ENCODE data around the gene KYAT1.

The KYAT1 gene

GRCh38 chr9:128881884-128882676 lies at the start of gene KYAT1, which contains the start of gene LRRC8A:
Gene KYAT1 (minus strand): TSS chr9:128881950. CDS start chr9:128845405, 36,545 bp downstream.
Gene LRRC8A (plus strand): TSS chr9:128882133. CDS start chr9:128907165, 25,032 bp downstream.
- Histone ChIP-seq H3K9me3 (ENCODE audit: low read length) (no peaks in the 10 kb centered on the region), H2AFZ (ENCODE audit: low read depth, low read length) (peak within 1 kb of the TSS; percentile 96), H3K4me1 (ENCODE audit: insufficient read depth, low read length) (peaks cover 11% of the 10 kb centered on the region), H3K36me3 (ENCODE audit: insufficient read depth, low read length) (peaks cover 12% of the 10 kb centered on the region), H3K4me3 (ENCODE audit: low read length) (peak within 1 kb of the TSS; percentile 70), H3K27me3 (ENCODE audit: insufficient read depth, low read length) (no peaks in the 10 kb centered on the region)

- Histone ChIP-seq H3K4me1 (ENCODE audit: insufficient read depth, low read length) (no peaks in the 10 kb centered on the region), H3K4me3 (ENCODE audit: low read length) (no peak overlapping the region), H3K27me3 (ENCODE audit: insufficient read depth, low read length) (no peaks in the 10 kb centered on the region), H3K9me3 (ENCODE audit: low read length) (no peaks in the 10 kb centered on the region), H3K36me3 (ENCODE audit: insufficient read depth, low read length) (no peaks in the 10 kb centered on the region), H2AFZ (ENCODE audit: low read depth, low read length) (no peak overlapping the region)
Measured at GRCh38 chr9:128929560-128929959, 47.8 kb upstream of the KYAT1 start.

DNA sequence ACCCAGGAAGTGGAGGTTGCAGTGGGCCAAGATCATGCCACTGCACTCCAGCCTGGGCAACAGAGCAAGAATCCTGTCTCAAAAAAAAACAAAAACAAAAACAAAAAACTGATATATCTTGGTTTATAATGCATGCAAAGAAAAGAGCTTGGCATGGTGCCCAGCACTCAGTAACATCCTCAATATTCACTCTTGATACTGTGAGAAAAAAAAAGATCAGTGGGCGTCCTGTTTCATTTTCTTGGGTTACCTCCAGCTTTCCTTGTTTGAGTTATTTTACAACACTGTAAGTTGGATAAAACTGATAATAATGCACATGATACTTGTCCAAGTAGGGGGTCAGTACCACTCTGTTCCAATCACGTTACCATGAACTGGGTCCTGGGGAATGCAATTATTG lies 46.9 kb upstream of the KYAT1 start:
- H3K27me3 ChIP-seq (ENCODE audit: insufficient read depth, low read length): no peaks in the 10 kb centered on the region
- H3K4me1 ChIP-seq (ENCODE audit: insufficient read depth, low read length): no peaks in the 10 kb centered on the region
- H3K36me3 ChIP-seq (ENCODE audit: insufficient read depth, low read length): no peaks in the 10 kb centered on the region
- no peak overlapping the region for H3K4me3 ChIP-seq (ENCODE audit: low read length)
- peak overlapping the region; percentile 33 for H2AFZ ChIP-seq (ENCODE audit: low read depth, low read length)
- H3K9me3 ChIP-seq (ENCODE audit: low read length): no peaks in the 10 kb centered on the region

GRCh38 chr9:128927731-128928411 lies 46.1 kb upstream of the KYAT1 start:
- no peak overlapping the region for H3K4me3 ChIP-seq (ENCODE audit: low read length)
- H3K4me1 ChIP-seq (ENCODE audit: insufficient read depth, low read length): no peaks in the 10 kb centered on the region
- no peaks in the 10 kb centered on the region for H3K36me3 ChIP-seq (ENCODE audit: insufficient read depth, low read length)
- no peaks in the 10 kb centered on the region for H3K9me3 ChIP-seq (ENCODE audit: low read length)
- no peaks in the 10 kb centered on the region for H3K27me3 ChIP-seq (ENCODE audit: insufficient read depth, low read length)
- H2AFZ ChIP-seq (ENCODE audit: low read depth, low read length): peak overlapping the region; percentile 33

- H3K4me1 ChIP-seq (ENCODE audit: insufficient read depth, low read length): no peaks in the 10 kb centered on the region
- H3K4me3 ChIP-seq (ENCODE audit: low read length): no peak overlapping the region
- no peaks in the 10 kb centered on the region for H3K27me3 ChIP-seq (ENCODE audit: insufficient read depth, low read length)
- no peak overlapping the region for H2AFZ ChIP-seq (ENCODE audit: low read depth, low read length)
- peaks cover 4% of the 10 kb centered on the region for H3K36me3 ChIP-seq (ENCODE audit: insufficient read depth, low read length)
- no peaks in the 10 kb centered on the region for H3K9me3 ChIP-seq (ENCODE audit: low read length)
Measured at GRCh38 chr9:128923493-128923883, 41.7 kb upstream of the KYAT1 start.

DNA sequence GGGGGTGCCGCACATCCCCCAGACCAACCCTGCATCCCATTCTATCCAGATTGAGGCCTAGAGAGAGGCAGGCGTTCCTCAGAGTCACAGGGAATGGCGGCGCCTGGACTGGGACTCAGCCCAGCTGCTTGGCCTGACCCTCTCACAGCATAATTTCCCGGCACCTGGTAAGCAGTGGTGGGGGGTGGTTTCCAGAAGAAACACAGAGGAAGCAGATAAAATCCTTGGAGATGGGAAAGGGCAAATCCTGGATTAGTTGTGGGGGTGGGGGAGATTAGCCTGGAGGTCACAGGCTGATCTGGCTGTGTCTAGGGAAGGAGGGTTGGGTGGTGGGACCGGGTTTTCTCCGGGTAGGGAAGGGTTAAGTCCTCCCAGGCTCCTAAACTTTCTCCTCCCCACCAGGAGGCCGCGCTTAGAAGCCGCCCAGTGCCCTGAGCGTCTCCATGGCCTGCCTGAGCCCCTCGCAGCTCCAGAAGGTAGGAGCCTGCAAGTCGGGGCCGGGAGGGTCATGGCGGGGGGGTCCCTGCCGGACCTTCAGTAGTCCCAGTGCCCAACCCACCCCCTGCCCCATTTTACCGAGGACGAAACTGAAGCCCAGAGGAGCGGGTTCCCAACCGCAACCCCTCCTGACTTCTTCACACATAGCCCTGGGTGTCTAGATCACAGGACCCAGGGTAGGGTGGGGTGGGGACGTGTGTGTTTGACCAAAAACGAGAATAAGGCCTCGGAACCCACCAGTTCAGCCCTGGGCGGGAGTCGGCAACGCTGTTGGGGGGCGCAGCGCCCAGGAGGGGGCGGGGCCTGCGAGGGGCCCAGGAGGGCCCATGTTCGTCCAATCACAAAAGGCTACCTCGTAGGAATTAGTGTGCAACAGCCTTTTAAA lies 40.4 kb upstream of the KYAT1 start:
- no peak overlapping the region for H3K4me3 ChIP-seq (ENCODE audit: low read length)
- no peaks in the 10 kb centered on the region for H3K4me1 ChIP-seq (ENCODE audit: insufficient read depth, low read length)
- H3K9me3 ChIP-seq (ENCODE audit: low read length): no peaks in the 10 kb centered on the region
- no peak overlapping the region for H2AFZ ChIP-seq (ENCODE audit: low read depth, low read length)
- H3K27me3 ChIP-seq (ENCODE audit: insufficient read depth, low read length): no peaks in the 10 kb centered on the region
- H3K36me3 ChIP-seq (ENCODE audit: insufficient read depth, low read length): peaks cover 15% of the 10 kb centered on the region

DNA sequence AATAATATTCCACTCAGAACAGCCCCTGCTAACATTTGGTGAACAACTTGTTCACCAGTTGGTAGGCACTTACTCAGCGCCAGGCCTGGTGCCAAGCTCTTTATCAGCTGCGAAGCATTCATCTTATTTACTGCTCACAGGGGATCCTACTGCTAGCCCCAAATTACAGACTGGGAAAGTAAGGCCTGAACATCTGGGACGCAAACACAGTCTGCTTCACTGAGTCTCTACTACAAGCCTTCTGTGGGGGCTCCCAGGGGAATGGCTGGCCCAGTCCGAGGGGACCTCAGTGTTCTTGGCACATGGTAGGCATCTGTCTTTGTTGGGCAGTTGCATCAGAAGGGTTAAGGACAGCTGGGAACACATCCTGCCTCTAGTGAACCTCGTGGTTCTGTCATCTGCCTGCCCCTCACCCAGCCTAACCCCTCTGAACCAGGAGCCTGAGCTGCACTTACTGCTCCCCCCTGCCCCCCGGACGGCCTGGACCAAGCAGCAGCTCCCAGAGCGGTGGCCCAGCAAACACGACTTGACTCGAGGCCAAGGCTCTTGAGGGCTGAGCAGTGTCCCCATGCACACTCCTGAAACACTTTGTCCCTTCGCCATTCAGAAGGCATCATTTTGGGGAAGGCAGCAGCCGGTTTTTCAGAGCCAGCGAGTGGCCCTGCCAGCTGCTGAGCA lies 38.8 kb upstream of the KYAT1 start, which contains the start of gene PHYHD1:
Gene PHYHD1, plus strand, starts transcription at position 602 of the 678 bp plus-strand sequence. CDS start 1,342 bp downstream, outside the sequence.
- H3K27me3 ChIP-seq (ENCODE audit: insufficient read depth, low read length): no peaks in the 10 kb centered on the region
- no peak within 1 kb of the TSS for H2AFZ ChIP-seq (ENCODE audit: low read depth, low read length)
- no peaks in the 10 kb centered on the region for H3K4me1 ChIP-seq (ENCODE audit: insufficient read depth, low read length)
- no peak within 1 kb of the TSS for H3K4me3 ChIP-seq (ENCODE audit: low read length)
- H3K9me3 ChIP-seq (ENCODE audit: low read length): no peaks in the 10 kb centered on the region
- H3K36me3 ChIP-seq (ENCODE audit: insufficient read depth, low read length): peaks cover 21% of the 10 kb centered on the region

DNA sequence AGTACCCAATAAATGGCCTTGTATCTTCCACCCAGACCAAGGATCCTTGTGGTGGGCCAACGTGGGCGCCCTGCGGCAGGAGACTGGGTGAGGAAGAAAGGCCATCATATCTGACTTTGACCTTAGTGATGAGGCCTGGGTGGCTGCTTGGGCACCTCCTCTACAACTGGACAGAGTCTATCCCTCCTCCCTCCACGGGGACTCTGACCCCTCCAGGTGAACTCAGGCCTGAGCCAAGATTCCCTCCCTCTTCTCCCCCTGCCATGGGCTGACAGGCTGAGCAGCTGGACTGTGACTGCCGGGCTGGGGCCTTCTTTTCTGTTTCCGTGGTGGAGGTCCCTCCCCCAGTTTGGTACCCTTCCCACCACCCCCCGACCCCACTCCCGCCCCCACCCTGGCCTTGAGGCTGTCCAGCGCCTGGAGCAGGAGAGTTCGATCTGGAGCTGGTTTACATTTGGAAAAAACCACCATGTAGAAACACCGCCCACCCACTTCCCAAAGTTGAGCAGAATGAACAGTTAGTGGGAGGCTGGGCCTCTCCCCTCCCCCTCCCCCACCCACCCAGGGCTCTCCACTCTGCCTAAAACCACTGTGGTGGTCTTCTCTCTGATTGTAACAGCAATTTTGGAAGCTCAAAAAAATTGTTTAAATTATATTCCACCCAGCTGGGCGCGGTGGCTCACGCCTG lies 37.8 kb upstream of the KYAT1 start:
- Histone ChIP-seq H3K4me3 (ENCODE audit: low read length) (no peak overlapping the region), H2AFZ (ENCODE audit: low read depth, low read length) (no peak overlapping the region), H3K9me3 (ENCODE audit: low read length) (no peaks in the 10 kb centered on the region), H3K4me1 (ENCODE audit: insufficient read depth, low read length) (no peaks in the 10 kb centered on the region), H3K27me3 (ENCODE audit: insufficient read depth, low read length) (no peaks in the 10 kb centered on the region), H3K36me3 (ENCODE audit: insufficient read depth, low read length) (peaks cover 24% of the 10 kb centered on the region)

GRCh38 chr9:128918921-128919320 lies 37.2 kb upstream of the KYAT1 start:
- Histone ChIP-seq H3K9me3 (ENCODE audit: low read length) (no peaks in the 10 kb centered on the region), H2AFZ (ENCODE audit: low read depth, low read length) (no peak overlapping the region), H3K4me1 (ENCODE audit: insufficient read depth, low read length) (no peaks in the 10 kb centered on the region), H3K27me3 (ENCODE audit: insufficient read depth, low read length) (no peaks in the 10 kb centered on the region), H3K36me3 (ENCODE audit: insufficient read depth, low read length) (peaks cover 25% of the 10 kb centered on the region), H3K4me3 (ENCODE audit: low read length) (no peak overlapping the region)

DNA sequence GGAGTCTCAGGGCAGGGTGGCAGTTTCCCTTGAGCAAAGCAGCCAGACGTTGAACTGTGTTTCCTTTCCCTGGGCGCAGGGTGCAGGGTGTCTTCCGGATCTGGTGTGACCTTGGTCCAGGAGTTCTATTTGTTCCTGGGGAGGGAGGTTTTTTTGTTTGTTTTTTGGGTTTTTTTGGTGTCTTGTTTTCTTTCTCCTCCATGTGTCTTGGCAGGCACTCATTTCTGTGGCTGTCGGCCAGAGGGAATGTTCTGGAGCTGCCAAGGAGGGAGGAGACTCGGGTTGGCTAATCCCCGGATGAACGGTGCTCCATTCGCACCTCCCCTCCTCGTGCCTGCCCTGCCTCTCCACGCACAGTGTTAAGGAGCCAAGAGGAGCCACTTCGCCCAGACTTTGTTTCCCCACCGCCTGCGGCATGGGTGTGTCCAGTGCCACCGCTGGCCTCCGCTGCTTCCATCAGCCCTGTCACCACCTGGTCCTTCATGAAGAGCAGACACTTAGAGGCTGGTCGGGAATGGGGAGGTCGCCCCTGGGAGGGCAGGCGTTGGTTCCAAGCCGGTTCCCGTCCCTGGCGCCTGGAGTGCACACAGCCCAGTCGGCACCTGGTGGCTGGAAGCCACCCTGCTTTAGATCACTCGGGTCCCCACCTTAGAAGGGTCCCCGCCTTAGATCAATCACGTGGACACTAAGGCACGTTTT lies 35.5 kb upstream of the KYAT1 start:
- no peak overlapping the region for H2AFZ ChIP-seq (ENCODE audit: low read depth, low read length)
- H3K4me1 ChIP-seq (ENCODE audit: insufficient read depth, low read length): no peaks in the 10 kb centered on the region
- H3K36me3 ChIP-seq (ENCODE audit: insufficient read depth, low read length): peaks cover 31% of the 10 kb centered on the region
- H3K9me3 ChIP-seq (ENCODE audit: low read length): no peaks in the 10 kb centered on the region
- no peaks in the 10 kb centered on the region for H3K27me3 ChIP-seq (ENCODE audit: insufficient read depth, low read length)
- no peak overlapping the region for H3K4me3 ChIP-seq (ENCODE audit: low read length)

DNA sequence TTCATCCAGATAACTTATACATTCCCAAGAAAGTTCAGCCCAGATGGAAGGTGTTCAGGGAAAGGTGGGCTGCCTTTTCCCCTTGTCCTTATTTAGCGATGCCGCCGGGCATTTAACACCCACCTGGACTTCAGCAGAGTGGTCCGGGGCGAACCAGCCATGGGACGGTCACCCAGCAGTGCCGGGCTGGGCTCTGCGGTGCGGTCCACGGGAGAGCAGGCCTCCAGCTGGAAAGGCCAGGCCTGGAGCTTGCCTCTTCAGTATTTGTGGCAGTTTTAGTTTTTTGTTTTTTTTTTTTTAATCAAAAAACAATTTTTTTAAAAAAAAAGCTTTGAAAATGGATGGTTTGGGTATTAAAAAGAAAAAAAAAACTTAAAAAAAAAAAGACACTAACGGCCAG lies 35.0 kb upstream of the KYAT1 start:
- H3K4me3 ChIP-seq (ENCODE audit: low read length): no peak overlapping the region
- H3K4me1 ChIP-seq (ENCODE audit: insufficient read depth, low read length): no peaks in the 10 kb centered on the region
- no peak overlapping the region for H2AFZ ChIP-seq (ENCODE audit: low read depth, low read length)
- peaks cover 31% of the 10 kb centered on the region for H3K36me3 ChIP-seq (ENCODE audit: insufficient read depth, low read length)
- H3K9me3 ChIP-seq (ENCODE audit: low read length): no peaks in the 10 kb centered on the region
- no peaks in the 10 kb centered on the region for H3K27me3 ChIP-seq (ENCODE audit: insufficient read depth, low read length)

Data from neuron (in vitro differentiated cells).